Astrocyte of the hippocampus (primary cell): ENCODE results near the gene TUBA3C.
"Not testable (repeated sequence)": the region's sequence is repeated elsewhere in the genome, so short reads cannot be mapped to it uniquely, and the experiment has no call there.

ENCODE experiments used
- DNase-seq: peaks from one replicate; pipeline ENCODE4 v3.0.0; 2011; ENCODE audit warnings: low read depth, low spot score

The TUBA3C gene

DNA sequence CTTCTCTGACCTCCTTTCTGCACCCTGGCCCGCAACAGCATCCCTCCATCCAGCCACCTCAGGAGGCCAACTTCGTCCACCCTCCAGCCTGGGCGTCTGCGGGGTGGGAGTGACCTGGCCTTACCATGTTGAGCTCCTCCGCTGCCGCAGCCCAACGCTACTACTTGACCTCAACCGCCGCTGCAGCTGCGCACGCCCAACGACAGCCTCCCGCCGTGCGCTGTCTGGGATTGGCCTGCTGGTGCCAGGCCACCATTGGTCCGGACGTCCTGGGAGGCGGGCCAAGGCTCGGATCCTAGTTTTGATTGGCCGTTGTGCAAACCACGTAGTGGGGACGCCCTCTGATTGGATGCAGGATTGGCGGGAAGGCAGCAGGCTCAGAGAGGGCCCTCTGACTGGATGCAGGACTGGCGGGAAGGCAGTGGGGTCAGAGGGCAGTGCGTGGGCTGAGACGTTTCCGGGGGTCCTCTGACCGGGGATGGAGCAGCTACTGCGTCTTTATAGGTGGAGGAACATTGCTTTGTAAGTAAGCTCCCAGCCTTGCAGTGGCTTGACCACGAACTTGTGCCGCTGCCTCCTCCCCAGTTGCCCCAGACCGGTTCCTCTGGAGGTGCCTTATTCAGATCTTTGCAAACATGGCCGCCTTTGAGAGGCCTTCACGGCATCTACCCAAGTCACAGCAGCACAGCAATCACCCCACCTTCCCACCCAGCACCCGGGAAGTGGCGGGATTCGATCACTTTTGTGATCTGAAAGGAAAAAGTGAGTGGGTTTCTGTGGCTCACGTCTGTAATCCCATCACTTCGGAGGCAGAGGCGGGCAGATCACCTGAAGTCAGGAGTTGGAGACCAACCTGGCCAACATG lies at the start of gene TUBA3C:
Gene TUBA3C (minus strand): TSS at position 204 of the 865 bp plus-strand sequence. CDS start 77 bp downstream, at position 127.
- no peak for DNase-seq

DNA sequence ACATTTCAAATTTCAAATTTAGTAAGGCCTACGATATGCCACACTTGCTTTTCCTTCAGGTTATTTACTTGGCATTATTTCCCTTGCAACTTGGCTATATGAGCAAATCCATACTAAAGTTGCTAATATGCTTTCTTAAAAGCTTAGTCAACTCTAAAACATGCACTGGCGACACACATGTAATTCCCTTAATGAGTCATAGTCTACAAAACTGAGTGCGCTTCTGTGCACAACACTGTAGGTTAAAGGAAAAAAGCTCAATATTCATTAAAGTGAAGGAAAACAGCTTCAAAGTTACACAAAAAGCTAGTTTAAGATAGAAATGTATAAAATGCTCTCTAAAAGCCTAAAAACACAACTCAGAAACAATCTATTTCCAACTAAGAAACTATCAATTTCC lies 25.8 kb upstream of the TUBA3C start:
- not testable (repeated sequence) for DNase-seq

DNA sequence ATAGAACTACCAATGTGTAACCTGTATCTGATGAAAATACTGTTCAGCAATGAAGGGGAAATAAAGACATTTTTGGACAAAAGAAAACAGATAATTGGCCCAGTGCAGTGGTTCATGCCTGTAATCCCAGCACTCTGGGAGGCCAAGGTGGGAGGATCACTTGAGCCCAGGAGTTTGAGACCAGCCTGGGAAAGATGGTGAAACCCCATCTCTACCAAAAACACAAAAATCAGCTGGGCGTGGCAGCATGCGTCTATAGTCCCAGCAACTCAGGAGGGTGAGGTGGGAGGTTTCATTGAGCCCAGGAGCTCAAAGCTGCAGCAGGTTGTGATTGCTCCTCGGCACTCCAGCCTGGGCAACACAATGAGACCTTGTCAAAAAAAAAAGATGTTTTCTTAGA lies 11.0 kb upstream of the TUBA3C start:
- DNase-seq, result not testable (repeated sequence)

DNA sequence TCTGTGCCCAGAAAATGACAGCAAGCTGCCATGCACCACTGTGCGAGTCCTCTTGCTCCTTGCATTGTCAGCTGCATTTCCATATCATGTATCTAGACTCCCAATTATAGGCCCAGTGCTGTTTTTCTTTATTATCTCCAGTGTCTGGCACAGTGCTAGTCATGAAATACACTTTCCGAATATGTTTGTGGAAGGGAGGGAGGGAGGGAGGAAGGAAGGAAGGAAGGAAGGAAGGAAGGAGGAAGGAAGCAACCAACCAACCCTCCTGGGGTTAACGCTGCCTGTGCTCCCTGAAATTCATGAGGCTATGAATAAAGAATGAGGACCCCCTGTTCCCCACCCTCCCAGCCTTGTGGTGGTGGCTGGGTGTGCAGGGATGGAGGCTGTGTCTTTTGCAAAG lies 8.3 kb upstream of the TUBA3C start:
- not testable (repeated sequence) for DNase-seq

DNA sequence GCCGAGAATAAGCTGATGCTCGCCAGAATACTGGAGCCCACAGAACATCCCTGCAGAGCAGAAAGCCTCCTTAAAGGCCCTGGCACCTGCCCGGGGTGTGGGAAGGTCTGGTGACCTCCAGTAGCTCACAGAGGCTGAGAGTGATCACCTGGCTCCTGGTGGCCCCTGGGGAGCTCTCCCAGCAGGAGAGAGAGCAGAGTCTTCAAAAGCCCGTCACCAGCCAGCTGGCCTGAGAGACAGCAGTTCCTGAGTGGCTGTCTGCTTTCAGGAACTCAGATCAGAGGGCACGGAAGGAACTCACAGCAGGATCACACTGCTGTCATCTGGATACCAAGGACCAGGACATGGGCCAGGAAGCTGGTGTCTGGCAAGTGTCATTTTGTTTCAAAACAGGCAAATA lies 7.7 kb upstream of the TUBA3C start:
- not testable (repeated sequence) for DNase-seq

DNA sequence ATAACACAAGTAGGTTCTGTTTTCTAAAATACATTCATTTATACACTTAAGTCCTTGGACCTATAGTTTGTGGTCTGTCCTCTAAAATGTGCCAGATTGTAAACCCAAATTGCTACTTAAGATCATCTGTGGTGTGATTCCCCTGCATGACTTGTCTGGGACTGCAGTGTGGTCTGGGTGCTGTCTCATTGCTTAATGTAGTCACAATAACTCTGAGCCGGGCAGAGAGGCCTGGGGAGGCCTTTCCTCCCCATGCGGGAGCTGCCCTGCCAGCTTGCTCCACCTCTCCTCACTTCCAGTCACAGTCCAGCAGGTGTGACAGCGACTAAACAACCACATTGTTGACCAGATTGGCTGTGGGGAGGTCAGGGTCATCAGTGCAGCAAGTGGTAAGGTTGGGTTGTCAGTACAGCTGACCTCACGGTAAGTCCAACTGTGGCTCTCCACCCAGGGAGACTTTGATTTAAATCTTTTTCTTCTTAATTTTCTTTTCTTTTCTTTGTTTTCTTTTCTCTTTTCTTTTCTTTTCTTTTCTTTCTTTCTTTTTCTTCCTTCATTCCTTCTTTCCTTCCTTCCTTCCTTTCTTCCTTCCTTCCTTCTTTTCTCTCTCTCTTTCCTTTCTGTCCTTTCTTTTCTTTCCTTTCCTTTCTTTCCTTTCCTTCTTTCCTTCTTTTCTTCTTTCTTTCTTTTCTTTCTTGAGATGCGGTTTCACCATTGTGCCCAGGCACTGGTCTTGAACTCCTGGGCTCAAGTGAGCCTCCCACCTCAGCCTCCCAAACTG lies 4.4 kb upstream of the TUBA3C start:
- no peak for DNase-seq

DNA sequence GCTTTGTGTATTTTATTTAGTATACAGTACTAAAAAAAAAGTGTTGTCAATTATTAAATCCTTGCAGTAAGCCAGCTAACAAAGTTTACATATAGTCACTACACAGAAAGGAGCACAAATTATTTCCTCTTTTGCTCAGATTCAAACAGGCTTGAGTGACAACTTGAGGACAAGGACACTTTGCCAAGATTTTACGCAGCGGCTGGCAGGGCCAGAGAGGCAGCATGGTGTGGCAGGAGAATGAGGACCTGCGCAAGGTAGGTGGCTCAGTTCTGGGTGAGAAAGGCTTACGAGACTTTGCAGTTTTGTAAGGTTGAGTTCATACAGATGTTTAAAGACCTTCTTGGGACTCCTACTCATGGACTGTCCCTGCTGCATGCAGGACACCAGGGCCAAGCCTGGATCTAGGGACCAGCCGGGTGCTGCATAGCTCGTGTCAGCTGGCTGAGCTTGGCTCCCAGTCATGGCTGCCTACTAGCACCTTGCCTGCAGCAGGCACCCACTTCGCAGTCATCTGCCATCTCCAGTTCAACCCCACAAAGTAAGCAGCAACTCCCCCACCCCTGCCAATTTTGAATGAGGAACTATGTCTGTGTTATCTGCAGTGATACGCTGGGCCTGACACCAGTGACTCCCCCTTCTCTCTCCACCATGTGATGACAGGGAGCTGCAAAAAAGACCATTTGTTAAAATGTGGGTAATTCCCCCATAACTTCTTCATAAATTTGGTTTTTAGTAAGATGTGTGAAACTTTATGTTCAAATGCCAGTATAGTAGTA lies 3.7 kb upstream of the TUBA3C start:
- no peak for DNase-seq

DNA sequence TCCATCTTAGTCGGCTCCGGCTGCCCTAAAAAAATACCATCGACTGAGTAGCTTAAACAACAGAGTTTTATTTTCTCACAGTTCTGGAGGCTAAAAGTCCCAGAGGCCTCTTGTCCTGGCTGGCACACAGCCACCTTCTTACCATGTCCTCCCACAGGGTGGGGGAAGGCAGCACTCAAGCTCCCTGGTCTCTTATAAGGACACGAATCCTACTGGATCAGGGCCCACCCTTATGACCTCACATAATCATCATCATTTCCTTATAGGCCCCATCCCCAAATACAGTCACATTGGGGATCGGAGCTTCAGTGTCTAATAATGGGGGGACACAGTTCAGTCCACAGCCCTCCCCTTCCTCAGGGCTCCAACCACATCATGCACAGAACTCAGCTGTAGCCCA lies 2.6 kb upstream of the TUBA3C start:
- DNase-seq, result no peak

DNA sequence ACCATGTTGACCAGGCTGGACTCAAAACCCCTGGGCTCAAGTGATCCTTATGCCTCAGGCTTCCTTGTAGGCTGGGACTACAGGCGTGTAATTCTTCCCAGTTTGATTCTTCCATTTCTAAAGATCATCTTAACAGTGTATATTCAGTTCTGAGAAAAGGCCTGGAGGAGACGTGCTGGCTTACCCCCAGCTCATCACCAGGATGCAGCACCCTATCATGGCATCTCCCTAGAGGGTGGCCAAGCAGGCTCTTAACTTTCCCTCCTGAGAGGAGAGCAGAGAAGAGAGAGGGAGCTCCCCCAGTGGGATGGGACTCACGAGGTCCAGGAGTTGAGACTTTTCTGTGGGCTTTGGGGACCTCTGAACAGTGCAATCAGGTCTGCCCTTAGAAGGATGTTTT lies 2.1 kb upstream of the TUBA3C start:
- DNase-seq, result no peak

DNA sequence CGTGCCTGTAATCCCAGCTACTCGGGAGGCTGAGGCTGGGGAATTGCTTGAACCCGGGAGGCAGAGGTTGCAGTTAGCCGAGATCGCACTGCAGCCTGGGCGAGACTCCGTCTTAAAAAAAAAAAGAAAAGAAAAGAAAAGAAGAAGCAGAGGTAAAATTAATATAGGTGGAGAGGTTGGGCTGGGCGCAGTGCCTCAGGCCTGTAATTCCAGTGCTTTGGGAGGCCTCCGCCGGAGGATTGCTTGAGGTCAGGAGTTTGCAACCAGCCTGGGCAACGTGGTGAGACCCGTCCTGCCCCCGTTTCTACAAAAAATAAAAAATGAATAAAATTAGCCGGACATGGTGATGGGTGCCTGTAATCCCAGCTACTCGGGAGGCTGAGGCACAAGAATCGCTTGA lies 912 bp upstream of the TUBA3C start:
- no peak for DNase-seq

DNA sequence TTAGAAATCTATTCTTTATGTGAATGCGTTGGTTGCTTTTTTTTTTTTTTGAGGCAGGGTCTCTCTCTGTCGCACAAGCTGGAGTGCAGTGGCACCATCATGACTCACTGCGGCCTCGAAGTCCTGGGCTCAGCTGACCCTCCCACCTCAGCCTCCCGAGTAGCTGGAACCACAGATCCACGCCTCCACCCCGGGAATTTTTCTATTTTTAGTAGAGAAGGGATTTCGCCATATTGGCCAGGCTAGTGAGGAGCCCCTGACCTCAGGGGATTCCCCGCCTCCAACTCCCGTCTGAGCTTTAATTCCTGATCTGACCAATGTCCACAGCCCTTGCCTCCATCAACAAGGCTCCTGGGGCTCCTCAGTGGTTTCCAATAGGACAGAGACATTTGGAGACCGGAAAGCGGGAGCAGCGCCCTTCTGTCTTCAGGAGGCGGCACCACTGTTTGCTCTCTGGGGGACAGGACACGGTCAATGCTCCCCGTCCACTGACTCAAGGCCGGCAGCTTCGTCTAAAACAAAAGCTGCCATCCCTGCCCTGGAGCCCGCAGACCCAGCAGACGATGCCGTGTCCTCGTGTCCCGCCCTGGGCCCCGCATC lies 503 bp downstream of the TUBA3C start:
- DNase-seq, result no peak

DNA sequence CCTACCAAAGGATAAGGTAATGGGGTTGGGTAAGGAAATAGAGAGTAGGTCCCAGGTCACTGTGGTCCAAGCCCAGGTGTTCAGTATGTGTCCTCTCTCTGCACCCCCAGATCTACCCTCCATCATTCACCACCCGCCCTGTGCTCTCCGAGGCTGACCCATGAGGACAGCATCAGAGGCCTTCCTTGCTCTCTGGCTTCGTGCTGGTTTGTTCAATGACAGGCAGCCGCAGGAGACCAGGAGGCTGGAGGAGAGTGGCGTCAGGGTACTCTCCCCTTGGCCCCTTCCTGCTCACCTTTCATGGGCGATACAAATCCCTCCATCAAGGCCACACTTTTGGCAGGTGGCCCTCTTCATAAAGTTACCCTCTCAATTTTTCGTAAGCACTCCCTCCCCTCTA lies 1.7 kb downstream of the TUBA3C start:
- DNase-seq, result no peak

DNA sequence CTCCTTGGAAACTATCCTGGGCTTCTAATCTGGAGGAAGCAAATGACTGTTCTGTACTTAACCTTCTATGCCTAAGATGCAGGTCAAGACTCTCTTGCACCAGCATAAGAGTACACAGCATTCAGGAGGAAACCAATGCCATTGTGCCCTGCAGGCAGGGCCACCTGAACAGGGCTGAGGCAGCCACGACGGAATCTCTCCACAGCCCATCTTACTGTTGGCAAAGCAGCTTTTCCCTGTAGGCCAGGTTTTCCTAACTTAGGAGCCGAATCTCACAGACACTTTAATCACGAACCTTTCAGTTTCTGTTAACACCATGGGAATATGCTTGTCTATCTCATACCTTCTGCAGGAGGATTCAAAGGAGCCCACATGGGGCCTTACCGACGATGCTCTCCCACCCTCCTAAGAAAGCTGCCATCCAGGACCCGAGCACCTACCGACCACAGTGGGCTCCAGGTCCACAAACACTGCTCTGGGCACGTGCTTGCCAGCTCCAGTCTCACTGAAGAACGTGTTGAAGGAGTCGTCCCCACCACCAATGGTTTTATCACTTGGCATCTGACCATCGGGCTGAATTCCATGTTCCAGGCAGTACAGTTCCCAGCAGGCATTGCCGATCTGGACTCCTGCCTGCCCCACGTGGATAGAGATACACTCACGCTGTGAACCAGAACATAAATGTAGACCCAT lies 2.6 kb downstream of the TUBA3C start:
- no peak for DNase-seq

DNA sequence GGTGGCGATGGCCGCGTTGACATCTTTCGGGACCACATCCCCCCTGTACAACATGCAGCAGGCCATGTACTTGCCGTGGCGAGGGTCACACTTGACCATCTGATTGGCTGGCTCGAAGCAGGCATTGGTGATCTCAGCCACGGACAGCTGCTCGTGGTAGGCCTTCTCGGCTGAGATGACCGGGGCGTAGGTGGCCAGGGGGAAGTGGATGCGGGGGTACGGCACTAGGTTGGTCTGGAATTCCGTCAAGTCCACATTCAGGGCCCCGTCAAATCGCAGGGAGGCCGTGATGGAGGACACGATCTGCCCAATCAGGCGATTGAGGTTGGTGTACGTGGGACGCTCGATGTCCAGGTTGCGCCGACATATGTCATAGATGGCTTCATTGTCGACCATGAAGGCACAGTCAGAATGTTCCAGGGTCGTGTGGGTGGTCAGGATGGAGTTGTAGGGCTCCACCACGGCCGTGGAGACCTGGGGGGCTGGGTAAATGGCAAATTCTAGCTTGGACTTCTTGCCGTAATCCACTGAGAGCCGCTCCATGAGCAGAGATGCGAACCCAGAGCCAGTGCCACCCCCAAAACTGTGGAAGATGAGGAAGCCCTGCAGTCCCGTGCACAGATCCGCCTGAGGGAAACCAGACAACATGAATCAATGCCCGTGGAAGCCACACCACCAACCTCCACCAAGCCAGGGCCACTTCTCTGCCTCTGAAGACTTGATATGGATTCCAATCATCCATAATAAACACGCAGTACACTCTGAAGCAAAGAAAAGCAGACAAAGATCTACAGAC lies 4.4 kb downstream of the TUBA3C start:
- DNase-seq, result not testable (repeated sequence)

DNA sequence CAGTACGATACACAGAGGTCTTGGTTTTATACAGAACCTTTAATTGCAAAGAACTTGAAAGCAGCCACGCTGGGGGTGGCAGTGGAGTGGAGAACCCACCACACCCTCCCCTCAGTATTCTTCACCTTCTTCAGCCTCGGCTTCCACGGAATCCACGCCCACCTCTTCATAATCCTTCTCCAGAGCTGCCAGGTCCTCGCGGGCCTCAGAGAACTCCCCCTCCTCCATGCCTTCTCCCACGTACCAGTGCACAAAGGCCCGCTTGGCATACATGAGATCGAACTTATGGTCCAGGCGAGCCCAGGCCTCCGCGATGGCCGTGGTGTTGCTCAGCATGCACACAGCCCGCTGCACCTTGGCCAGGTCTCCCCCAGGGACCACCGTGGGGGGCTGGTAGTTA lies 7.9 kb downstream of the TUBA3C start:
- no peak for DNase-seq

DNA sequence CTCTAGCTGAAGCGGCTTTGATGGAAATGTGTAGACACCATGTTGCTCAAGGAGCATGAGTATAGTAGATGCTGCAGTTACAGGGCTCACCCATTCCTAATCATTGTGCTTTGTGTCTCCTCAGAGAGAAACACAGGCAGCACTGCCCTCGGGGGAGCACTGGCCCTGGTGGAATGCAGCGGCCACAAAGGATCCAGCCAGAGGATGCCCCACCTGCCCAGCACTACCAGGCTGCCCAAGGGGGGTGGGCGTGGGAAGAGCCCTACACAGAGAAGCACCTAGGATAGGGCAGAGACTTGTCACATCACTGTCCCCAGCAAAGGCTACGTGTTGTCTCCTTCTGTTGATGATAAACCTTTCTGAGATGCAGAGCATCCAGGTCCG lies 9.0 kb downstream of the TUBA3C start:
- no peak for DNase-seq

DNA sequence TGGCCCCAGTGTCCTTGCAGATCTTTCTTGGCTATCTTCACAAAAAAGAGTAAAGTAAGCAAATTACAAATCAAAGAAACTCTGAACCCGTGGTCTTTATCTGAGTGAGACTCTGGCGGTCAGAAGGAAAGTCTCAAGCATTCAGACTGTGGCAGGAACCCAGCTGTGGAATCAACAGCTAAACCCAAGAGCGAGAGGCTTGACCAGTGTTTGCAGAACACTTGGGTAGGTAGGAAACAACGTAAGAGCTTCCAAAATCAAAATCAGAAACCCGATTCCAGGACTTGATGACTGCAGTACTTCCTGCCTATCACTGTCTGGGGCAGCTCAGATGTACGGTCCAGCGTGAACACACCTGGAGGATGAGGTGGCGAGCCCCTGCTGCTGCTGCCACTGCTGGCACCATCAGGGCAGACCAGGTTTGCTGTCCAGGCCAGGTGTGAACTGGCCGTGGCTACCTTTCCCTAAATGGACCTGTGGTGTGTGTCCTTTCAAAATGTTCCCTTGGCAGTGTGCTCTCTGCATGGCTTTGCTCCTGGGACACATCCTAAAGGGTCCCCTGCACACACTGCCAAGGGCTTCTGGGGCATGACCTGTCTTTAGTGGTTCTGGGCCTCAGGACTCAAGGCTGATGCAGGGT lies 9.5 kb downstream of the TUBA3C start:
- no peak for DNase-seq

DNA sequence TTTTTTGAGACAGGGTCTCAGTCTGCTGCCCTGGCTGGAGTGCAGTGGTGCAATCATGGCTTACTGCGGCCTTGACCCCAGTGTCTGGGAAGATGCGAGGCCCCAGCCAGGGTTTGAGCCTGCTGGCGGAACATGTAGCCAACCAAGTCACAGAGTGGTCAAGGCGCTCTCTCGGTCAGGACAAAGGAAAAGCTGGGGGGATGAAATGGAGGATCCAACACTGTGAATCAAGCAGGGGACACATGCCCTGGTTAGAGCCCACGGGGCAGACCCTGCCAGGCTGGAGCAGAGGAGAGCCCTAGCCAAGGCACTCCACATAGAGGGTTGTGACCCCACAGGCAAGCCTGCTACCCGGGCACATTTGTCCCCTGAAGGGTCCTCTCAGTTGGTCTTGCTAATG lies 10.1 kb downstream of the TUBA3C start:
- no peak for DNase-seq

DNA sequence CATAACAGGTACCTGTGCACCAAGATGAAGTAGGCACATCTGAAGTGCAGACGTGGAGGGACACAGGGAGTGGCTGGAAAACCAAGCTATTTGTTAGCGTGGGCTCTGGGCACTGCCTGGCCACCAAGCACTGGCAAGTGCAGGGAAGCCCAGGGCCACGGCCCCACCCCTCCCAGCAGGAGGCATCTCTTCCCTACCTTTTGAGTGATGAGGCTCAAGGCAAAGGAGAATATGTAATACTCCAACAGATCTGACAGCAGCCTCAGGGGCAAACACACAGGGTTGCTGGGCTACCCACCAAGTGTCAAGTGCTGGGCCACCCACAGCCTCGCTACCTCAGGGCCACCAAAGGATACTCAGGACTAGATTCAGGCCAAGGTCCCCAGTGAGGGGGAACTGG lies 11.6 kb downstream of the TUBA3C start:
- DNase-seq, result no peak

DNA sequence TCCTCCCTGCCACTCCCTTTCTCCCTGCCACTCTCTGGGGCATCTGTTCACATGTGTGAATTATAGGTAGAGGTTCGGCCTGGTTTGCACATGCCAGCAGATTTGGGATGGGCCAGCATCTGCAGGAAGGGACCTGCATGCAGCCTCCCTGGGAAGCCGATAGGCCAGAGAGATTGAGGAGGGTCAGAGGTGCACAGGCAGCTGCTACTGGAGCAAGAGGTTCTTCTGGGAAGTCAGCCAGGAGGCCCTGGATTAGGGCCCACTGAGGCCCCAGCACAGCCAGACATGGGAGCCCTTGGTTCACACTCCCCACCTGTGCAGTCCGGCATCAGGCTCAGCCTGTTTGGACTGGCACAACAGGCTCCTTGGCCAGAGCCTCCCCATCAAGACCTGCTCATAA lies 12.1 kb downstream of the TUBA3C start:
- DNase-seq, result no peak
